ENCODE measurements around the gene NIT2. TPM values are rescaled to one million over a fixed set of nuclear protein-coding genes. Genes with fewer than 3 reads are reported as not detected.

Gene NIT2
- total RNA-seq, 2 donors from 2014 or later = 43.9 to 47.2 TPM

DNA sequence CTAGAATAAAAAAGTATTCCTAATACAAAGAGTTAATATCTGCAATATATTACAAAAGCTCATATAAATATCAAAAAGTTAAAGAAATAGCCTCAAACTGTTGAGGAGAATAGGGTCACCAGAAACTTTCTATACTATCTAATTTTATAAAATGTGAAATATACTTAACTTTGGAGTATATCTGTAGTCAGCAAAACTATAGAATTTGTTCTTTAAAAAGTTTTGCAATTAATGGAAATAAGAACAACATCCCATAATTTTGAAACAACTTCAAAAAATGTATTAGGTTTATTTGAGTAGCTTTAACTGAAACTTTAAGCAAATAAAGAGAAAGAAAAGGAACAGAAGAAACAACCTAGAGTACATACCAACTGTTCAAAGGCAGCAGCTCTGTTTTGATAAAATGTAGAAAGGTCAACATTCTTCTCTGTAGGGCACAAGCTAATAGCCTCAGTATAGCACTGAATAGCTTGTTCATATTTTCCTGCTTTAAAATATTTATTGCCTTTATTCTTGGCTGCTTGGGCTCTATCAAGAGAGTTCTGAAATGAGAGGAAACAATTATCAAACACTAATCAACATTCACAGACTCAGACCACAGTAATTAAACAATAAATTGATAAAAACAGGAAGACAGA lies 52.0 kb downstream of the NIT2 start:
- no peak for ATAC-seq
- peaks cover 28% of the 10 kb centered on the region for H3K36me3 Mint-ChIP-seq
- peaks cover 3% of the 10 kb centered on the region for H3K9me3 Mint-ChIP-seq
- no peak overlapping the region for H3K4me3 Mint-ChIP-seq
- H3K4me1 Mint-ChIP-seq (ENCODE audit: low read depth in 2 of 2) = peaks cover 0 to 12% of the 10 kb centered on the region in 2 donors
- H3K27ac Mint-ChIP-seq = no peak overlapping the region
- no peaks in the 10 kb centered on the region for H3K27me3 Mint-ChIP-seq
- no peak for DNase-seq (ENCODE audit: low spot score)

DNA sequence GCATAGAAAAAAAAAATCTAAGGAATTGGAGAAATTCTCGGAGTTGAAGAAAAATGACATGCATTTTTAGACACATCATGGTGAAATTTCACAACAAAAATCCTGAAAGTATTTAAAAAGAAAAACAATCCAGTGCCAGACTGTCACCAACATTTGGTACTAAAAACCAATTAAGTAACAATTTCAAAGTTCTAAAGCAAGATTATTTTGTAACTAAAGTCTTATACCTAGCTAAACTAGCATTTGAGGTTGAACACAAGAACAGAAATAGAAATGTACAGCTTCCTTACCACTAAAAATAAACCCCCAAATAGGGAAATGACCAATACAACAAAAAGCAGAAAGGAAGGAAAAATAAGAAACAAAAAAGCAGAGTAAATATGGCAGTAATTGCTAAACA lies 54.5 kb downstream of the NIT2 start:
- Mint-ChIP-seq H3K36me3 (peaks cover 25% of the 10 kb centered on the region), H3K4me3 (no peak overlapping the region), H3K4me1 (ENCODE audit: low read depth in 2 of 2) (peaks cover 0 to 19% of the 10 kb centered on the region in 2 donors), H3K27me3 (no peaks in the 10 kb centered on the region), H3K9me3 (peaks cover 3% of the 10 kb centered on the region), H3K27ac (no peak overlapping the region)
- DNase-seq (ENCODE audit: low spot score) = no peak
- ATAC-seq = no peak

- no peak overlapping the region for H3K4me3 Mint-ChIP-seq
Observed at GRCh38 chr3:100395679-100396431, 61.3 kb downstream of the NIT2 start.

GRCh38 chr3:100396967-100397366 lies 62.4 kb downstream of the NIT2 start:
- Mint-ChIP-seq H3K27me3 (no peaks in the 10 kb centered on the region), H3K27ac (no peak overlapping the region), H3K4me3 (no peak overlapping the region), H3K36me3 (no peaks in the 10 kb centered on the region), H3K4me1 (ENCODE audit: low read depth in 2 of 2) (peaks cover 25 to 42% of the 10 kb centered on the region in 2 donors), H3K9me3 (no peaks in the 10 kb centered on the region)
- DNase-seq (ENCODE audit: low spot score) (no peak), ATAC-seq (no peak)

More at GRCh38 chr3:100395679-100396431, 61.3 kb downstream of the NIT2 start:
- Mint-ChIP-seq H3K9me3 (no peaks in the 10 kb centered on the region), H3K27ac (no peak overlapping the region), H3K4me1 (ENCODE audit: low read depth in 2 of 2) (peaks cover 17 to 33% of the 10 kb centered on the region in 2 donors), H3K36me3 (no peaks in the 10 kb centered on the region), H3K27me3 (no peaks in the 10 kb centered on the region)
- no peak for DNase-seq (ENCODE audit: low spot score)
- ATAC-seq = no peak

DNA sequence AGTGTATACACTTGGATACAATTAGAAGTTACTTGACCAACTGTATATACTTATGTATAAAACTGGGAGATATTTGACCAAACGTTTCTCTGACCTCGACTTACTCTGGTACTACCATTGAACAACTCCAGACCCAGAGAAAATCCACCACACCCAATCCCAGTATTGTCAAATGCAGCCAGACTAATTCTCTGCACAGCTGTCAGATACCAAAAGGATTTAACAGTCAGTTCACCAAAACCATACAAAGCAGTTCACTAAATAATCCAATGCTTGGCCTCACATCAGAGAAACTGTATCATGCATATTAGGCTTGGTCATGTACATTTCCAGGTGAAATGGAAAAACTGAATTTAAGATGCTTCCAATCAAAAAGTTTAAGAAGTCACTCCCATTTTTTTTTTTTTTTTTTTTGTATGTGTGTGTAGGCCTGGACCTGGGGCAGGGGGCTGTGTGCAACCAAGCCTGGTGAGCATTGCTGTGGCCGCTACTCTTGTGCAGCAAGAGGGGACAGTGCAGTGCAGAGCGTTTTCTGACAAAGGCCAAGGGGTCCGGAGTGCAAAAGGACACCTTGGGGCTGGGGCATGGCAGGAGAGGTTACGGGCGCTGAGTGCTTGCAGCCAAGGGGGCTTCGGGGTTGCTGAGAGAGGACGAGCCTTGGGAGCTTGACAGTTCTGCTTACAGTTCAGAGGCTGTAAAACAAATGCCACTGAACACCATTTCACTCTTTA lies 64.9 kb downstream of the NIT2 start:
- Mint-ChIP-seq H3K36me3 (no peaks in the 10 kb centered on the region), H3K27ac (peak overlapping the region; percentile 91 to 99), H3K27me3 (no peaks in the 10 kb centered on the region)

GRCh38 chr3:100400419-100400779 lies 65.8 kb downstream of the NIT2 start:
- H3K9me3 Mint-ChIP-seq = no peaks in the 10 kb centered on the region

More for the DNA sequence above, 64.9 kb downstream of the NIT2 start:
- DNase-seq (ENCODE audit: low spot score) = no peak
- peak overlapping the region; percentile 93 for H3K4me3 Mint-ChIP-seq
- no peaks in the 10 kb centered on the region for H3K9me3 Mint-ChIP-seq
- no peak for ATAC-seq
- H3K4me1 Mint-ChIP-seq (ENCODE audit: low read depth in 2 of 2) = peaks cover 31 to 37% of the 10 kb centered on the region in 2 donors

DNA sequence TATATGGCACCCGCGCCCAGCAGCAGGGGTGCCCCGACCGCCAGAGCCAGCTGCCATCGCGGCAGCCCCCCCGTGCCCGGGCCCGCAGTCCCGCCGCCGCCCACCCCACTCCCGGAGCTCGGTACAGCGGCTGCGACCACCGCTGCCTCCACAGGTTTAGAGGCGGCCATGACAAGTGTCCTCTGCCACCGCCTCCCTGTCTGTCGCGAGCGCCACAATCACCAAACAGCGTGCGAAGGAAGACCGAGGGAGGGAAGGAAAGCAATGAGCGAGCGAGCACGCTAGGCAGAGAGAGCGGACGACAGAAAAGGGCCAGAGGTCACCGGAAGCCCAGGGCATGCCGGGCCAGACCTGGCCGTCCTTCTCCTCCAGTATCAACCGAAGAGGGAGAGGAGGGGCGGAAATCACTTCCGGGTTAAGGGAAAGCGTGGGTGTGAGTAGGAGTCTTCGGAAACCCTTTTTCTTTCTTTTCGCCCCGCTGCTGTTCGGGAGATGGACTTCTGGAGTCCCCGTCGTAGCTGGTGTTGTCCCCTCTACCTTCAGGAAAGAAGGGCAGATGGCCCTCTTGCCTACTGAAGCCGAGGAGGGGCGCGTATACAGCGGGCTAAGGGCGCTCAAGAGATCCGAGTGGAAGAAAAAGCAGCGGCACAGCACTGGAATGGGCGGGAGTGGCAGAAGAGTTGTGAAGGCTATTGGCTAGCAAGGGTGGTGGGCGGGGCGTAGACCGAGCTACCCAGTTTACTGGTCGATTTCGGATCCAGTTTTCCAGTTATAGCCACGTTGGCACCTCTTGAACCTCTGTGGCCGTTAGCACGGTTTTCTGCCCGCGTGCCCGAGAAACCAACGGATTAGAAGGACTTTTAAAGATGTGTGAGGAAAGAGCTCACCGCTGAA lies 66.5 kb downstream of the NIT2 start, which contains the start of the genes LNP1 and TOMM70:
LNP1 (plus strand) TSS at position 760 of the 894 bp plus-strand sequence. CDS start 28,191 bp downstream, outside the sequence.
TOMM70 (minus strand) TSS at position 310 of the 894 bp plus-strand sequence; CDS start at position 170, 140 bp downstream.
- Mint-ChIP-seq H3K27ac (peak within 1 kb of the TSS; percentile 91 to 99), H3K36me3 (no peaks in the 10 kb centered on the region), H3K4me3 (peak within 1 kb of the TSS; percentile 93), H3K9me3 (no peaks in the 10 kb centered on the region), H3K27me3 (no peaks in the 10 kb centered on the region), H3K4me1 (ENCODE audit: low read depth in 2 of 2) (peaks cover 33 to 38% of the 10 kb centered on the region in 2 donors)
- DNase-seq (ENCODE audit: low spot score) (peak; percentile 96), ATAC-seq (peak; percentile 95 to 97)

More at GRCh38 chr3:100400419-100400779, 65.8 kb downstream of the NIT2 start:
- Mint-ChIP-seq H3K36me3 (no peaks in the 10 kb centered on the region), H3K4me3 (peak overlapping the region; percentile 93), H3K27ac (peak overlapping the region; percentile 91 to 99), H3K4me1 (ENCODE audit: low read depth in 2 of 2) (peaks cover 33 to 38% of the 10 kb centered on the region in 2 donors), H3K27me3 (no peaks in the 10 kb centered on the region)
- ATAC-seq = peak; percentile 30 to 58
- peak; percentile 68 for DNase-seq (ENCODE audit: low spot score)

GRCh38 chr3:100401674-100402041 lies 67.1 kb downstream of the NIT2 start:
- Mint-ChIP-seq H3K27me3 (no peaks in the 10 kb centered on the region), H3K27ac (peak overlapping the region; percentile 91 to 99), H3K4me1 (ENCODE audit: low read depth in 2 of 2) (peaks cover 33 to 37% of the 10 kb centered on the region in 2 donors), H3K36me3 (no peaks in the 10 kb centered on the region), H3K9me3 (no peaks in the 10 kb centered on the region), H3K4me3 (peak overlapping the region; percentile 93)
- DNase-seq (ENCODE audit: low spot score) (no peak), ATAC-seq (peak; percentile 0 to 35)

DNA sequence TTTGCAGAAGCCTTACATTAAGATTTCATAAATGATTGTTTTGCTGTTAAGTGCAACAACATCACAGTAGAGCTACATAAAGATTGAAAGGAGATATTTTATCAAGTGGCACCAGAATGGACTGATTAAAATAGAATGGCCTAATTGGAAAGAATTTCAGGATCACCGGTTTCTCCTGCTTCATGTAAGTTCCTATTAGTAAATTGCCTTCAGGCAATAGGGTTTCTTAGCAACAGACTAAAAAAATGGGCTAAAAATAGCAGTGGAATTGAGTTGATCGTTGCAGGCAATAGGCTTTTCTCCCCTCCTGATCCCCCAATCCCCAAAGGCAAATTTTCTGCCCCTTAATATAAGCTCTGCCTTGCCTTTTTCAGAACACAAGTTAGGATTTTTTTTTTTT lies 67.7 kb downstream of the NIT2 start:
- H3K9me3 Mint-ChIP-seq = peaks cover 1% of the 10 kb centered on the region
- H3K27me3 Mint-ChIP-seq = no peaks in the 10 kb centered on the region
- peak overlapping the region; percentile 91 to 99 for H3K27ac Mint-ChIP-seq
- H3K4me3 Mint-ChIP-seq = peak overlapping the region; percentile 93
- peaks cover 33 to 35% of the 10 kb centered on the region in 2 donors for H3K4me1 Mint-ChIP-seq (ENCODE audit: low read depth in 2 of 2)
- ATAC-seq (no peak), DNase-seq (ENCODE audit: low spot score) (no peak)
- peaks cover under 1% of the 10 kb centered on the region for H3K36me3 Mint-ChIP-seq

DNA sequence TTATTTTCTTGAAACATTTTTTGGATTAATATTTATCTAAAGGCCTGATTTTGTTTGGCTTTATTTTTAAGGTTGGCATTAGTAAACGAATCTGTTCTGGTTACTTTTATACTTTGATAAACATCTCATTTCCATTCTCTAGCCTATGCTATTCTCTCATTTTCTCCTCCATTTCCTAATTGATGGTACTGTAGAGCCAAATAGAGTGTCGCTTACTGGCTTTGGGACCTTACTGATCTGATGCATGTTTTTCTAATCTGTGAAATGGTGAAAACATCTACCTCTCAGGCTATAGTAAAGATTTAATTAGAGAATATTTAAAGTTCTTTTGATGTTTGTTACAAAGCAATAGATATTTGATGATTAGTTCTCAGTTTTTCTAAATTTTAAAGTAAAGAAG lies 68.3 kb downstream of the NIT2 start:
- DNase-seq (ENCODE audit: low spot score) (no peak), ATAC-seq (no peak)
- Mint-ChIP-seq H3K4me1 (ENCODE audit: low read depth in 2 of 2) (peaks cover 33 to 35% of the 10 kb centered on the region in 2 donors), H3K36me3 (peaks cover 6% of the 10 kb centered on the region), H3K27ac (peak overlapping the region in 1 of 2 donors; percentile 91), H3K9me3 (peaks cover 7% of the 10 kb centered on the region), H3K27me3 (no peaks in the 10 kb centered on the region), H3K4me3 (peak overlapping the region; percentile 93)

GRCh38 chr3:100403362-100404249 lies 69.0 kb downstream of the NIT2 start:
- Mint-ChIP-seq H3K9me3 (peaks cover 7% of the 10 kb centered on the region), H3K27ac (no peak overlapping the region), H3K36me3 (peaks cover 7% of the 10 kb centered on the region), H3K4me3 (peak overlapping the region; percentile 93), H3K4me1 (ENCODE audit: low read depth in 2 of 2) (peaks cover 33% of the 10 kb centered on the region in 2 donors), H3K27me3 (no peaks in the 10 kb centered on the region)
- no peak for ATAC-seq
- DNase-seq (ENCODE audit: low spot score) = no peak

DNA sequence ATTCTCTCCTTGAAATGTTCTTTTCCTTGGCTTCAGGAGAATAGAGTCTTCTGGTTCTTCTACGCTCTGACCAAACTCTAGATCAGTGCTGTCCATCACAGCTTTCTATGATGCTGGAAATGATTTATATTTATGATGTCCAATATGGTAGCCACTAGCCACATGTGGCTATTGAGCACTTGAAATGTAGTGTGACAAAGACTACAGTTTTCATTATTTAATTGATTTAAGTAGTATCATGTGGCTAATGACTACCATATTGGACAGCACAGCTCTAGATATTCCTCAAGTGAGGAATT lies 69.6 kb downstream of the NIT2 start:
- ATAC-seq = no peak
- H3K27ac Mint-ChIP-seq = no peak overlapping the region
- peaks cover 7% of the 10 kb centered on the region for H3K9me3 Mint-ChIP-seq
- H3K4me1 Mint-ChIP-seq (ENCODE audit: low read depth in 2 of 2) = peaks cover 30 to 32% of the 10 kb centered on the region in 2 donors
- no peak overlapping the region for H3K4me3 Mint-ChIP-seq
- H3K36me3 Mint-ChIP-seq = peaks cover 7% of the 10 kb centered on the region
- no peak for DNase-seq (ENCODE audit: low spot score)
- H3K27me3 Mint-ChIP-seq = no peaks in the 10 kb centered on the region
